ENCODE measurements around the gene ASPM. TPM values are rescaled to one million over a fixed set of nuclear protein-coding genes. Genes with fewer than 3 reads are reported as not detected.

Gene ASPM
- total and polyA plus RNA-seq, 2 of the 8 experiments (the other 6 are each of a cell fraction or from before 2014, with no cell fraction given): 5.1 to 50.3 TPM

- Histone ChIP-seq H3K9ac (replicated peaks in 1 of 4; ENCODE audit: extremely low read depth in 1 of 4, low read depth in 3 of 4, low read length in 3 of 4) (peak overlapping the region in 2 of 4 experiments; percentile 34 to 54; a peak in 3 of 7 replicates), H4K20me1 (replicated peaks in 1 of 2; ENCODE audit: control insufficient read depth in 1 of 2, insufficient read depth in 2 of 2, low read length in 2 of 2) (peaks cover 0 to 8% of the 10 kb centered on the region in 2 experiments), H4K91ac (replicated peaks; ENCODE audit: insufficient read length, low read length) (no peak overlapping the region), H2BK20ac (ENCODE audit: low read length) (no peak overlapping the region), H3K23ac (ENCODE audit: insufficient read length) (no peak overlapping the region), H3K27ac (ENCODE audit: low read depth, low read length) (no peak overlapping the region), H2AFZ (ENCODE audit: low read length) (no peak overlapping the region), H2BK120ac (replicated peaks; ENCODE audit: low read depth, low read length) (no peak overlapping the region), H3K14ac (ENCODE audit: insufficient read length) (no peak overlapping the region), H2AK5ac (ENCODE audit: low read depth, low read length) (no peak overlapping the region), H3K79me1 (ENCODE audit: low read depth, low read length) (no peaks in the 10 kb centered on the region; the same call in 1 of the 2 replicates), H3K4me1 (replicated peaks in 1 of 4; ENCODE audit: control insufficient read depth in 3 of 4, insufficient read depth in 4 of 4, low read length in 3 of 4) (peaks cover 0 to 3% (median 0%) of the 10 kb centered on the region in 4 experiments; a peak in 1 of 7 replicates), H3K4ac (replicated peaks; ENCODE audit: insufficient read length, low read depth, low read length) (no peak overlapping the region), H4K8ac (ENCODE audit: extremely low read depth, insufficient read depth, low read length) (no peak overlapping the region), H3K4me3 (ENCODE audit: extremely low read depth in 1 of 4, insufficient read depth in 2 of 4, low read depth in 3 of 4, low read length in 4 of 4) (peak overlapping the region; percentile 77 to 93 (median 92)), H2BK15ac (ENCODE audit: low read length) (no peak overlapping the region), H3K9me3 (ENCODE audit: insufficient read depth in 2 of 2, low read depth in 1 of 2, low read length in 1 of 2) (no peaks in the 10 kb centered on the region), H3K56ac (replicated peaks; ENCODE audit: insufficient read length, low read depth, low read length) (no peak overlapping the region), H2BK5ac (ENCODE audit: low read depth, low read length) (no peak overlapping the region), H3K18ac (ENCODE audit: extremely low read depth, low read length) (no peak overlapping the region), H2BK12ac (ENCODE audit: low read depth, low read length) (no peak overlapping the region), H3K27me3 (replicated peaks in 1 of 4; ENCODE audit: control insufficient read depth in 3 of 4, extremely low read depth in 1 of 4, insufficient read depth in 3 of 4, low read length in 3 of 4) (no peaks in the 10 kb centered on the region), H3K36me3 (ENCODE audit: control insufficient read depth in 2 of 4, insufficient read depth in 4 of 4, low read length in 3 of 4) (peaks cover 2 to 36% (median 4%) of the 10 kb centered on the region in 4 experiments; a peak in 7 of 8 replicates), H4K5ac (ENCODE audit: insufficient read length, low read depth, low read length) (no peak overlapping the region), H3K23me2 (ENCODE audit: low read depth, low read length) (no peaks in the 10 kb centered on the region), H3K79me2 (ENCODE audit: control insufficient read depth in 1 of 2, insufficient read depth in 2 of 2, low read length in 2 of 2) (peaks cover 7 to 63% of the 10 kb centered on the region in 2 experiments; a peak in 3 of 4 replicates), H3K4me2 (ENCODE audit: insufficient read depth in 1 of 2, low read depth in 2 of 2, low read length in 2 of 2) (peak overlapping the region; percentile 56 to 68)
- WGBS, 2 experiments (ENCODE audit: extremely low coverage in 1 of 2, insufficient coverage in 1 of 2, insufficient read length in 1 of 2, insufficient replicate concordance in 2 of 2, low coverage in 1 of 2, low lambda C conversion rate in 2 of 2, missing lambda C conversion rate in 1 of 2): 71% methylated on average over 5 of the region's 5 CpGs; no CpG with 5 or more reads in 1 of the 2 experiments
- no peak for TF ChIP-seq CBX8 (IDR thresholded peaks at IDR 0.05; ENCODE audit: borderline replicate concordance, low read depth, low read length)
- TF ChIP-seq TCF12 (IDR thresholded peaks at IDR 0.05; ENCODE audit: low read depth, low read length): no peak
- peak; percentile 84 for TF ChIP-seq MAFK (IDR thresholded peaks at IDR 0.05; ENCODE audit: low read depth, low read length)
- no peak for TF ChIP-seq KDM5A (IDR thresholded peaks at IDR 0.05; ENCODE audit: low read length)
- TF ChIP-seq EZH2 (IDR thresholded peaks at IDR 0.05; ENCODE audit: low read depth, low read length, severe bottlenecking): no peak
- no peak for FAIRE-seq
- POLR2A ChIA-PET (ENCODE audit: partially characterized antibody): no interaction called here
- DNase-seq (ENCODE audit: low read depth in 1 of 2, low spot score in 2 of 2): no peak
- CTCF ChIA-PET (ENCODE audit: partially characterized antibody): interaction anchor here (0.7 kb wide), 1 partner anchor 345 kb away, joined by 3 read pairs; no protein-coding TSS in a partner anchor
Observed at GRCh38 chr1:197144570-197145325, 1.7 kb downstream of the ASPM start.

Measured in H1 (cell line).